Lung (tissue), 12 donors: ENCODE measurements around the gene SELENOH. TPM values are rescaled to one million over a fixed set of nuclear protein-coding genes. Genes with fewer than 3 reads are reported as not detected.

ENCODE experiments used
- ATAC-seq: fragments of 200-7000 bp; cut with Tn5 transposase; one replicate; pipeline ENCODE4 v1.9.1; 2020; ENCODE audit warnings: moderate number of reproducible peaks; ENCODE audit not compliant: insufficient read depth, low FRiP score
- DNase-seq, 3 donors: peaks; one replicate each; pipeline ENCODE4 v3.0.0-alpha.2; 2013 to 2017
- H3K27ac ChIP-seq, 2 donors: one replicate each; pipeline ENCODE4 v1.5.1; 2013; ENCODE audit warnings: mild to moderate bottlenecking in 2 of 2, moderate library complexity in 2 of 2, control low read depth in 1 of 2, inconsistent platforms in 1 of 2, low read depth in 1 of 2, low read length in 1 of 2
- H3K27me3 ChIP-seq, 3 donors: one replicate each; pipeline ENCODE4 v1.5.1; 2013; ENCODE audit warnings: low read length in 2 of 3; ENCODE audit not compliant: control insufficient read depth in 3 of 3, insufficient read depth in 3 of 3
- H3K36me3 ChIP-seq, 4 donors: one replicate each; pipeline ENCODE4 v1.5.1; 2013; ENCODE audit warnings: low read length in 4 of 4, mild to moderate bottlenecking in 1 of 4, moderate library complexity in 1 of 4; ENCODE audit not compliant: control insufficient read depth in 4 of 4, insufficient read depth in 4 of 4
- H3K4me1 ChIP-seq, 5 donors: one replicate each; pipeline ENCODE4 v1.5.1; 2013; ENCODE audit warnings: low read length in 5 of 5, mild to moderate bottlenecking in 2 of 5, moderate library complexity in 1 of 5; ENCODE audit not compliant: control insufficient read depth in 5 of 5, insufficient read depth in 5 of 5
- H3K4me3 ChIP-seq: one replicate; pipeline ENCODE4 v1.5.1; 2013; ENCODE audit warnings: mild to moderate bottlenecking, control low read depth, moderate library complexity
- H3K9ac ChIP-seq, 2 donors: one replicate each; pipeline ENCODE4 v1.5.1; 2013; ENCODE audit warnings: low read length in 2 of 2, control low read depth in 1 of 2; ENCODE audit not compliant: insufficient read depth in 1 of 2
- H3K9me3 ChIP-seq, 4 donors: one replicate each; pipeline ENCODE4 v1.5.1; 2013; ENCODE audit warnings: low read length in 3 of 4, mild to moderate bottlenecking in 1 of 4, moderate library complexity in 1 of 4; ENCODE audit not compliant: control insufficient read depth in 4 of 4, insufficient read depth in 3 of 4
- WGBS, 2 donors: extraction: QIAGEN DNeasy Blood & Tissue Kit; methylation state at CpG; one replicate each; pipeline ENCODE4 v1.1.7; 2013; 5-methylcytosine and 5-hydroxymethylcytosine counted together
- polyA plus RNA-seq, 2 donors: library from polyadenylated mRNA; stranded (reverse); fragments of 200-250 nt; gene quantifications; one replicate each; pipeline ENCODE4 v1.2.1, GENCODE V29; 2013
- total RNA-seq, 2 donors: library from RNA; depleted of rRNA in 1 of 2; stranded (reverse); fragments of >200 nt in 1 of 2; gene quantifications; one replicate each; pipeline ENCODE4 v1.2.1, GENCODE V29; 2014 to 2021
- TF ChIP-seq, protein P1 (sequence below): IDR thresholded peaks from 2 replicates; pipeline ENCODE4 v1.5.1; 2012; ENCODE audit warnings: mild to moderate bottlenecking; ENCODE audit errors: control extremely low read depth, extremely low read depth
- donor health status: control.
- donor health status: control.
- donor health status: Bipolar disorder and iron deficiency.
- donor health status: healthy.
- donor health status: DM: yes; HTN: yes; CAD: no.

SELENOH gene
- total and polyA plus RNA-seq, 4 donors: 77.3 to 155 (median 139) TPM

- H3K27me3 ChIP-seq: no peaks in the 10 kb centered on the region
- peak within 1 kb of the TSS; percentile 78 to 100 for H3K9ac ChIP-seq
- ATAC-seq: peak; percentile 95
- peak within 1 kb of the TSS; percentile 93 to 99 for H3K27ac ChIP-seq
- peak within 1 kb of the TSS; percentile 77 for H3K4me3 ChIP-seq
- TF ChIP-seq, protein P1, sequence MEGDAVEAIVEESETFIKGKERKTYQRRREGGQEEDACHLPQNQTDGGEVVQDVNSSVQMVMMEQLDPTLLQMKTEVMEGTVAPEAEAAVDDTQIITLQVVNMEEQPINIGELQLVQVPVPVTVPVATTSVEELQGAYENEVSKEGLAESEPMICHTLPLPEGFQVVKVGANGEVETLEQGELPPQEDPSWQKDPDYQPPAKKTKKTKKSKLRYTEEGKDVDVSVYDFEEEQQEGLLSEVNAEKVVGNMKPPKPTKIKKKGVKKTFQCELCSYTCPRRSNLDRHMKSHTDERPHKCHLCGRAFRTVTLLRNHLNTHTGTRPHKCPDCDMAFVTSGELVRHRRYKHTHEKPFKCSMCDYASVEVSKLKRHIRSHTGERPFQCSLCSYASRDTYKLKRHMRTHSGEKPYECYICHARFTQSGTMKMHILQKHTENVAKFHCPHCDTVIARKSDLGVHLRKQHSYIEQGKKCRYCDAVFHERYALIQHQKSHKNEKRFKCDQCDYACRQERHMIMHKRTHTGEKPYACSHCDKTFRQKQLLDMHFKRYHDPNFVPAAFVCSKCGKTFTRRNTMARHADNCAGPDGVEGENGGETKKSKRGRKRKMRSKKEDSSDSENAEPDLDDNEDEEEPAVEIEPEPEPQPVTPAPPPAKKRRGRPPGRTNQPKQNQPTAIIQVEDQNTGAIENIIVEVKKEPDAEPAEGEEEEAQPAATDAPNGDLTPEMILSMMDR: no peak
- 8 to 9% methylated on average over 13 of the region's 13 CpGs for WGBS, 2 donors
- peaks cover 0 to 1% (median 0%) of the 10 kb centered on the region in 4 donors for H3K36me3 ChIP-seq
- DNase-seq: peak; percentile 96 to 99 (median 99)
- no peaks in the 10 kb centered on the region for H3K9me3 ChIP-seq
- peaks cover 2 to 22% (median 10%) of the 10 kb centered on the region in 5 donors for H3K4me1 ChIP-seq
These were observed 20.3 kb downstream of the SELENOH start, which contains the start of gene CTNND1 for GRCh38 chr11:57761301-57762234. Gene CTNND1 (plus strand): TSS chr11:57761802. CDS start chr11:57791479, 29,677 bp downstream.

DNA sequence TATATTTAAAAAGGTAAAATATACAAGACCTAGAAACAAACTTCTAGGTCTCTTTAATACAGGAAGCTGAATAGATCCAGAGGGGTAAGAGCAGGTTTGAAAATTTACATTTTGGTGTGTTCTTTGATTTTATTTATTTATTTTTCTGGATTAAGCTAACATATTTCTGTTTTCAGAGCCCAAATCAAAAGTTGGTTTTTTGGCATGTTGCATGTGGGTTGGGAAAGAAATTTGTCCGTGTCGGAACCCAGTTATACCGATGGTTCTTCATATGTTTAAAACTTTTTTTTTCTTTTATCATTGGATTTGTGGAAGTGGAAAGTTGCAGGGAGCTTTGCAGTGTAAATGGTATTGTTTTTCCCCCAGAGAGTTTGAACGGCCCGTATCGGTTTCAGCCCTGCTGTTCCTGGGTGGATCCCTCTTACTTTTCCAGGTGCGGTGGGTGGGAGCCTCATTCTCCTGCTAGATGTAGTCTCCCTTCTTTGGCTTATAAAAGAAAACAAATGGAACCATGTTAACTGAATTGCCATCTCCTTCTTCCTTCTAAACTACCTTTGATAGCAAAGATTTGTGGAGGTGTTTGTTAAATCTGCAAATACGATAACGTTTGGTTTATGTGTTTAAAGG lies 21.1 kb downstream of the SELENOH start:
- H3K27ac ChIP-seq: peak overlapping the region; percentile 88 to 99
- H3K4me1 ChIP-seq: peaks cover 2 to 29% (median 10%) of the 10 kb centered on the region in 5 donors
- peak overlapping the region; percentile 78 to 100 for H3K9ac ChIP-seq
- TF ChIP-seq, protein P1: no peak
- H3K27me3 ChIP-seq: no peaks in the 10 kb centered on the region
- WGBS, 2 donors: 0 to 3% methylated on average over 9 of the region's 9 CpGs
- H3K36me3 ChIP-seq: peaks cover 0 to 1% (median 0%) of the 10 kb centered on the region in 4 donors
- peak overlapping the region; percentile 77 for H3K4me3 ChIP-seq
- no peaks in the 10 kb centered on the region for H3K9me3 ChIP-seq
- DNase-seq: peak; percentile 49 to 69 (median 61)
- no peak for ATAC-seq

GRCh38 chr11:57763568-57763967 lies 22.3 kb downstream of the SELENOH start:
- TF ChIP-seq, protein P1: no peak
- Histone ChIP-seq H3K9ac (peak overlapping the region; percentile 78 to 100), H3K27ac (peak overlapping the region; percentile 56 to 77), H3K4me1 (peaks cover 2 to 36% (median 10%) of the 10 kb centered on the region in 5 donors), H3K4me3 (peak overlapping the region; percentile 69), H3K27me3 (no peaks in the 10 kb centered on the region), H3K9me3 (no peaks in the 10 kb centered on the region), H3K36me3 (peaks cover 0 to 1% (median 0%) of the 10 kb centered on the region in 4 donors)
- WGBS, 2 donors: 16 to 43% methylated on average over 1 of the region's 1 CpG
- peak; percentile 51 to 89 (median 88) for DNase-seq
- ATAC-seq: no peak
